ENCODE data around the gene PRSS56. TPM values are rescaled to one million over a fixed set of nuclear protein-coding genes. Genes with fewer than 3 reads are reported as not detected.
"Not testable (repeated sequence)": the region's sequence is repeated elsewhere in the genome, so short reads cannot be mapped to it uniquely, and the experiment has no call there.

Gene PRSS56
- total RNA-seq, 1 donor: not detected

- no peaks in the 10 kb centered on the region for H3K9me3 ChIP-seq (ENCODE audit: low read depth, low read length)
- no peaks in the 10 kb centered on the region for H3K27me3 ChIP-seq (ENCODE audit: insufficient read depth, low read length)
- H3K4me1 ChIP-seq (ENCODE audit: insufficient read depth, low read length): peaks cover 33% of the 10 kb centered on the region
- no peak overlapping the region for H3K4me3 ChIP-seq (ENCODE audit: low read length)
These were observed 25.6 kb downstream of the PRSS56 start for GRCh38 chr2:232545511-232546375.

- Histone ChIP-seq H3K4me1 (ENCODE audit: insufficient read depth, low read length) (peaks cover 47% of the 10 kb centered on the region), H3K27me3 (ENCODE audit: insufficient read depth, low read length) (no peaks in the 10 kb centered on the region), H3K4me3 (ENCODE audit: low read length) (no peak overlapping the region), H3K9me3 (ENCODE audit: low read depth, low read length) (no peaks in the 10 kb centered on the region)
These were observed 27.8 kb downstream of the PRSS56 start for GRCh38 chr2:232547991-232548390.

DNA sequence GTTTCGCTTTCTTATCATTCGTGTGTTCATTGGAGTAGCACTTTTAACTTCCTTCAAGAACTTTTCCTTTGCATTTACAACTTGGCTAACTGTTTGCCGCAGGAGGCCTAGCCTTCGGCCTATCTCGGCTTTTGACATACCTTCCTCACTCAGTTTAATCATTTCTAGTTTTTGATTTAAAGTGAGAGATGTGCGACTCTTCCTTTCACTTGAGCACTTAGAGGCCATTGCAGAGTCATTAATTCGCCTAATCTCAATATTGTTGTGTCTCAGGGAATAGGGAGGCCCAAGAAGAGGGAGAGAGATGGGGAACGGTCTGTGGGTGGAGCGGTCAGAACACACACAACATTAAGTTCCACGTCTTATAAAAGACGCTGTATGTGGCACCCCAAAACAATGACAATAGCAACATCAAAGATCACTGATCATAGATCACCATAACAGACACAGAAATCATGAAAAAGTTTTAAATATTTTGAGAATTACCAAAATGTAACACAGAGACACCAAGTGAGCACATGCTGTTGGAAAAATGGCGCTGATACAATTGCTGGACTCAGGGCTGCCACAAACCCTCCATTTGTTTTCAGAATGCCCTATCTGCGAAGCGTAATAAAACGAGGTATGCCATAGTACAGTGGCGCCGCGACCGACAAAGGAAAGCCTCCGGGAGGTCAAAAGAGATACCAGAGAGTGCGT lies 29.6 kb downstream of the PRSS56 start:
- H3K4me1 ChIP-seq (ENCODE audit: insufficient read depth, low read length): peaks cover 59% of the 10 kb centered on the region
- peak overlapping the region; percentile 85 for H3K4me3 ChIP-seq (ENCODE audit: low read length)
- no peaks in the 10 kb centered on the region for H3K9me3 ChIP-seq (ENCODE audit: low read depth, low read length)
- no peaks in the 10 kb centered on the region for H3K27me3 ChIP-seq (ENCODE audit: insufficient read depth, low read length)

DNA sequence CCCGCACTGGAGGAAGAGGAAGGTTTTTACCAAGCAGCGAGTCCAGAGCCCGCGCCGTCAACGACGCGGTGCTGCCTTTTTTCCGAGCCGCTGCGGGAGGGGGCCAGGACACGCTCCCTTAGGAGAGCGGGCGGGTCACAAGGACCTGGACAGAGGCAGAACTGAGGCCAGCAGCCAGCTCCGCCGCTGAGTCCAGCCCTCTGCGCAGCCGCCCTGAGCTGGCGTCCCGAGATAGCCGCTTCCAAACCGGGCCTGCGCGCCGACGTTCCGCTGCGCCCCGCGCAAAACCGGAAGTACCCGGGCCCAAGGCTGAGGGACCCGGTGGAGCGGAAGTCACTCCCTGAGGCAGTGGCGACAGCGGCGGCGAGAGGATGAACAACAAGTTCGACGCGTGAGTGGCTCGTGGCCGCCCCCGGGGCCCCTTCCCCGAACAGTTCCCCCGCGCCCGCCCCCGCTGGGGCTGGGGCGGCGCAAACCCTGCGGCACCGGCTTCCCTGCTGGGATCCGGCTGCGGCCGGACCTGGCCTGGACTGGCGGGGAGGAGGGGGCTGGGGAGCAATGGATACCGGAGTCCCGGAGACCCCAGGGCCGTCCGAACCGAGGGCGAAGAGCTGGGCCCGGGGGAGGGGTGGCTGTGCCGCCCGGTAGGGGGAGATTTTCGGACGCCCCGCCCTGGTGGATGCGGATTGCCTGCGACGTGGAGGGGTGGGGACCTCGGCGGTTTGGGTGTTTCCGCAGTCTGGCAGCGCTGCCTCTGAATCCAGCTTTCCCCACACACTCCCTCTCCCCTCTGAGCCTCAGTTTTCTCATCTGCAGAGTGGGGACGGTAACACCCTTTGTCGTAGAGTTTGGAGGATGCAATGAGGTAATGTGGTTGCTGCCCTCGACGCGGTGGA lies 30.4 kb downstream of the PRSS56 start, which contains the start of the genes EIF4E2 and TIGD1:
TSS of gene EIF4E2 (plus strand) at position 336 of the 896 bp plus-strand sequence. CDS start at position 372, 36 bp downstream.
TSS of gene TIGD1 (minus strand) at position 204 of the 896 bp plus-strand sequence. CDS start 675 bp downstream, outside the sequence.
- H3K4me1 ChIP-seq (ENCODE audit: insufficient read depth, low read length): peaks cover 60% of the 10 kb centered on the region
- peak within 1 kb of the TSS; percentile 85 for H3K4me3 ChIP-seq (ENCODE audit: low read length)
- no peaks in the 10 kb centered on the region for H3K27me3 ChIP-seq (ENCODE audit: insufficient read depth, low read length)
- H3K9me3 ChIP-seq (ENCODE audit: low read depth, low read length): no peaks in the 10 kb centered on the region

- no peaks in the 10 kb centered on the region for H3K27me3 ChIP-seq (ENCODE audit: insufficient read depth, low read length)
- peaks cover 55% of the 10 kb centered on the region for H3K4me1 ChIP-seq (ENCODE audit: insufficient read depth, low read length)
- H3K4me3 ChIP-seq (ENCODE audit: low read length): peak overlapping the region; percentile 85
- no peaks in the 10 kb centered on the region for H3K9me3 ChIP-seq (ENCODE audit: low read depth, low read length)
These were observed 31.1 kb downstream of the PRSS56 start for GRCh38 chr2:232551250-232551638.

DNA sequence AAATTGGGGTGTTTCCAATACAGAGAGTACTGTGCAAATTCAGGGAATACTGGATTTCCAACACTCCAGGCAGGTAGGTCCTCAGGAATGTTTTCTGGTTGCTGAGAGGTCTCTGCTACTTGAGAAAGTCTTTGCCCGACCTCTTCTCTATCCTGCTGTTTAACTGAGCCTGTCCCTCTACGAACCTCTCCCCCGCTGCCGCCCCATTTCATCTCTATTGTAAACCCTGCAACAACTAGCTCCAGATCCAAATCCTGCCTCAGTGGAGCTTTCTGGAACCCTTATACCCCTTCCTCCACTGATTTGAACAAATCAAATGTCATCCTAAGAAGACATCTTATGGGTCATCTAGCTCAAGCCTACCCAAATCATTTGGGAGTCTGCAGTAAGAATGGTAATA lies 31.6 kb downstream of the PRSS56 start:
- Histone ChIP-seq H3K4me3 (ENCODE audit: low read length) (peak overlapping the region; percentile 85), H3K9me3 (ENCODE audit: low read depth, low read length) (no peaks in the 10 kb centered on the region), H3K27me3 (ENCODE audit: insufficient read depth, low read length) (no peaks in the 10 kb centered on the region), H3K4me1 (ENCODE audit: insufficient read depth, low read length) (peaks cover 50% of the 10 kb centered on the region)

DNA sequence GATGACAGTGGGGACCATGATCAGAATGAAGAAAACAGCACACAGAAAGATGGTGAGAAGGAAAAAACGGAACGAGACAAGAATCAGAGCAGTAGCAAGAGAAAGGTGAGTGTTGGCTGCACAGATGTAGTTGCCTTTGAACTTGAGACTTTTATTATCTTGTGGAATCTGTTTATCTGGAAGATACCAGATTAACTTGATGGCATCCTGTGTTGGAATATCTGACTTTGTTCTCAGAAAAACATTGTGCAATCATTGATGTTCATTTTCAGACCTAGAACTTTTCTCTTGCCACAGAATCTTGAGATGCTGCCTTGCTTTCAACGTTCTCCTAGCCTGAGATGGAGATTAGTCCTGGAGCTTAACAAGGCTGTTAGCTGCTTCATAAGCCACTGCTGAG lies 36.2 kb downstream of the PRSS56 start:
- Histone ChIP-seq H3K9me3 (ENCODE audit: low read depth, low read length) (no peaks in the 10 kb centered on the region), H3K4me1 (ENCODE audit: insufficient read depth, low read length) (peaks cover 23% of the 10 kb centered on the region), H3K4me3 (ENCODE audit: low read length) (no peak overlapping the region), H3K27me3 (ENCODE audit: insufficient read depth, low read length) (no peaks in the 10 kb centered on the region)

GRCh38 chr2:232562515-232563151 lies 42.4 kb downstream of the PRSS56 start:
- Histone ChIP-seq H3K4me1 (ENCODE audit: insufficient read depth, low read length) (no peaks in the 10 kb centered on the region), H3K27me3 (ENCODE audit: insufficient read depth, low read length) (no peaks in the 10 kb centered on the region), H3K9me3 (ENCODE audit: low read depth, low read length) (no peaks in the 10 kb centered on the region), H3K4me3 (ENCODE audit: low read length) (no peak overlapping the region)

DNA sequence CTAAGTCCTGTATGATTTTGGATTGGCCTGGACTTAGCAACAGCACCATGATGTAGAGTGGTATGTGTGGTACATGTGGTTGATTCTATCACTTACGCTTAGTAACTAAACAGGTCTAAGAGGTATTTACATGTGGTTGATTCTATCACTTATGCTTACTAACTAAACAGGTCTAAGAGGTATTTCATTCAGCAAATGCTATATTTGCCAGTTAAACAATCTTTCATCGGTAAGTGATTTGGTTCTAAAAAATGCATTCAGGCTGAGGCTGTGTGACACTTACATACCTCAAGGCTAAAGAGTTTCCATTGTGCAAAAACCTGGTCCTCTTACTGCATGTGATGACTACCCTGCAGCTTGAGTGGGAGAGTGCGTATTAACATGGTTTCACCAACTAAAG lies 43.4 kb downstream of the PRSS56 start:
- Histone ChIP-seq H3K4me1 (ENCODE audit: insufficient read depth, low read length) (no peaks in the 10 kb centered on the region), H3K4me3 (ENCODE audit: low read length) (no peak overlapping the region), H3K27me3 (ENCODE audit: insufficient read depth, low read length) (no peaks in the 10 kb centered on the region), H3K9me3 (ENCODE audit: low read depth, low read length) (no peaks in the 10 kb centered on the region)

DNA sequence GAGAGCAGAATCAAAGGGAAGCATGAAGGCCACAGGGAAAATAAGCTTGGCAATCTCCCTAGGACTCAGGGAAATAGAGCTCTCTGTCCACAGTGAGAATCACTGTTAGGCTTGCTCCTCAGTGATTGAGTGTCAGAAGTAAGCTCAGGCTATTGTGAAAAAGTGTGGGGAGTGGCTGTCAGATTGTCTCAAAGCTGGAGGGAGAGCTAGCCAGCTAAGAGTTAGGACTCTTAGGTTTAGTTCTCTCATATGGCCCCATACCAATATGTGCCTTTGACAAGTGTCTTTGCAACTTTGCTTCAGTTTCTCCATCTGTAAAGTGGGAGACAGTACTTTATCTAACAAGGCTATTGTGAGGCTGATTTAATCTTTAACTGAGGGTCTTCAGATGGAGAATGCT lies 47.5 kb downstream of the PRSS56 start:
- H3K4me1 ChIP-seq (ENCODE audit: insufficient read depth, low read length): no peaks in the 10 kb centered on the region
- H3K9me3 ChIP-seq (ENCODE audit: low read depth, low read length): no peaks in the 10 kb centered on the region
- H3K27me3 ChIP-seq (ENCODE audit: insufficient read depth, low read length): no peaks in the 10 kb centered on the region
- no peak overlapping the region for H3K4me3 ChIP-seq (ENCODE audit: low read length)

DNA sequence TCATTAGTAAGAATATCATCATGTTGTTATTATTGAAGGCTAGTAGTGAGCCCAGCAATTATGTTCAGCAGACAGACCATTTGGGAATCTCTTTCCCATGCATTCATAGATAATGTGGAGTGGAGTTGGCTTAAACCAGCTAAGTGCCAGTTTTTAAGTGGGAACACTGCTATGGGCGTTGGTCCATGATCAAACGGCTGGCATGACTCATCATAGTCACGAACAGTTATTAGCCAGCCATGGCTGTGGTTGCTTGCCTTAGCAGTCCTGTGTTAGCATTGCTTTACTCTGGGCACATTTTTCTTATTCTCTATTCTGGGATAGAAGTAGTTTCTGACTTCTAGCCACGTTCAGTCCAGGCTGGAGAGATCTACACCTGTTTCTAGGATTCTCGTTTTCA lies 48.0 kb downstream of the PRSS56 start:
- no peak overlapping the region for H3K4me3 ChIP-seq (ENCODE audit: low read length)
- no peaks in the 10 kb centered on the region for H3K9me3 ChIP-seq (ENCODE audit: low read depth, low read length)
- no peaks in the 10 kb centered on the region for H3K27me3 ChIP-seq (ENCODE audit: insufficient read depth, low read length)
- H3K4me1 ChIP-seq (ENCODE audit: insufficient read depth, low read length): no peaks in the 10 kb centered on the region

GRCh38 chr2:232569541-232569940 lies 49.4 kb downstream of the PRSS56 start:
- Histone ChIP-seq H3K27me3 (ENCODE audit: insufficient read depth, low read length) (no peaks in the 10 kb centered on the region), H3K4me1 (ENCODE audit: insufficient read depth, low read length) (no peaks in the 10 kb centered on the region), H3K4me3 (ENCODE audit: low read length) (no peak overlapping the region), H3K9me3 (ENCODE audit: low read depth, low read length) (no peaks in the 10 kb centered on the region)

DNA sequence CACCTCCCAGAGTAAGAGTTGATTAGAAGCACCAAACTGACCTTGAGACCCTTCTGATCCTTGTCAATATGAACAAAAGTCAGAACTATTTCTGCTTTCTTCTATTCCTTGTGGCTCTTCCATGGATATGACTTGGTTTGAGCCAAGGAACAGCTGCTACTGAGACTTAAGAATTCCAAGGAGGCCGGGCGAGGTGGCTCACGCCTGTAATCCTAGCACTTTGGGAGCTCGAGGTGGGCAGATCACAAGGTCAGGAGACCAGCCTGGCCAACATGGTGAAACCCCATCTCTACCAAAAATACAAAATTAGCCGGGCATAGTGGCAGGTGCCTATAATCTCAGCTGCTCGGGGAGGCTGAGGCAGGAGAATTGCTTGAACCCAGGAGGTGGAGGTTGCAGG lies 50.3 kb downstream of the PRSS56 start:
- not testable (repeated sequence) for H3K9me3 ChIP-seq (ENCODE audit: low read depth, low read length); H3K4me1 ChIP-seq (ENCODE audit: insufficient read depth, low read length); H3K27me3 ChIP-seq (ENCODE audit: insufficient read depth, low read length); H3K4me3 ChIP-seq (ENCODE audit: low read length)

DNA sequence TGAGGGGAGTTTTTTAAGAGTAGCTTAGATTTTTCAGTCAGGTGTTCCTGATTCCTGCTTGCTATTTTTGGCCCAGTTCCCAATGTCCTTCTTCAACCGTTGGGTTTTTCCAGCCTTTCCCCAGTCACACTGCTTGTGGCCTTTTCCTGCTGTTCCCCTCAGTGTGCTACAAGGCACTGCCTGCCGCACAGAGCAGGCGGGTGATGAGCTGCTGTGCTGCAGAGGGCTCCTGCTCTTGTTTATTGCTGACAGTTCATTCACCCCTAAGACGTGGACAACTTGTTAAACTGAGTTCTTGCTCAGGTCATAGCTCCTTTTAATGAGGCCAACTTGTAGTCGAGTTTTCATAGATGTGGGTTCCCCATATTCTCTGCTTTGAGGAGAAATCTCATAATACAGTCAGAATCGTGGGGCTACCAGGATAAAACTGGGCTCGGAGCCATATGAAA lies 50.9 kb downstream of the PRSS56 start:
- no peaks in the 10 kb centered on the region for H3K27me3 ChIP-seq (ENCODE audit: insufficient read depth, low read length)
- H3K4me3 ChIP-seq (ENCODE audit: low read length): no peak overlapping the region
- no peaks in the 10 kb centered on the region for H3K9me3 ChIP-seq (ENCODE audit: low read depth, low read length)
- H3K4me1 ChIP-seq (ENCODE audit: insufficient read depth, low read length): no peaks in the 10 kb centered on the region

Measured in mononuclear cell (primary cell).